HG02678 (cell line): Measurements from ENCODE around the gene ULK3.

Experiments
- ATAC-seq: cut with Tn5 transposase; IDR thresholded peaks from one replicate; pipeline ENCODE4 v1.9.1; 2021; ENCODE audit warnings: mild to moderate bottlenecking, moderate library complexity; ENCODE audit not compliant: unreplicated experiment

ULK3 gene

GRCh38 chr15:74869372-74869725 is 26.4 kb upstream of the ULK3 start:
- ATAC-seq: no peak

GRCh38 chr15:74868059-74868458 is 25.1 kb upstream of the ULK3 start:
- no peak for ATAC-seq

GRCh38 chr15:74867466-74868038 is 24.6 kb upstream of the ULK3 start:
- no peak for ATAC-seq

- ATAC-seq: no peak
Observed at GRCh38 chr15:74866090-74866489, 23.1 kb upstream of the ULK3 start.

- ATAC-seq: no peak
Observed at GRCh38 chr15:74865316-74865715, 22.4 kb upstream of the ULK3 start.

GRCh38 chr15:74864296-74864695 is 21.3 kb upstream of the ULK3 start:
- no peak for ATAC-seq

GRCh38 chr15:74863239-74864056 is 20.5 kb upstream of the ULK3 start:
- ATAC-seq: no peak

GRCh38 chr15:74858369-74858740 is 15.4 kb upstream of the ULK3 start:
- no peak for ATAC-seq

- ATAC-seq: no peak
Observed at GRCh38 chr15:74857671-74858368, 14.9 kb upstream of the ULK3 start.

- peak; percentile 76 for ATAC-seq
Observed at GRCh38 chr15:74857082-74857655, 14.2 kb upstream of the ULK3 start.

- ATAC-seq: no peak
Observed at GRCh38 chr15:74856537-74856936, 13.6 kb upstream of the ULK3 start.

- ATAC-seq: no peak
Observed at GRCh38 chr15:74855857-74856256, 12.9 kb upstream of the ULK3 start.

- ATAC-seq: no peak
Observed at GRCh38 chr15:74854453-74855022, 11.6 kb upstream of the ULK3 start.

GRCh38 chr15:74851960-74852359 is 9.0 kb upstream of the ULK3 start:
- no peak for ATAC-seq

GRCh38 chr15:74850393-74850792 is 7.4 kb upstream of the ULK3 start:
- no peak for ATAC-seq

GRCh38 chr15:74847432-74847831 is 4.5 kb upstream of the ULK3 start:
- no peak for ATAC-seq

- ATAC-seq: no peak
Observed at GRCh38 chr15:74845581-74845980, 2.6 kb upstream of the ULK3 start.

- ATAC-seq: no peak
Observed at GRCh38 chr15:74845208-74845568, 2.2 kb upstream of the ULK3 start.

GRCh38 chr15:74844319-74845207 is 1.6 kb upstream of the ULK3 start:
- no peak for ATAC-seq

- no peak for ATAC-seq
Observed at GRCh38 chr15:74843891-74844299, 939 bp upstream of the ULK3 start.

GRCh38 chr15:74843445-74843828 is 481 bp upstream of the ULK3 start:
- no peak for ATAC-seq
